CD14-positive monocyte (primary cell): ENCODE results near the gene PIK3R6. TPM values are rescaled to one million over a fixed set of nuclear protein-coding genes. Genes with fewer than 3 reads are reported as not detected.
A peak's percentile ranks its signal among the peaks of the same experiment; 100 is the strongest.

Experiments
- DNase-seq, 3 donors: peaks; one replicate each; pipeline ENCODE4 v3.0.0-alpha.2; 2011 to 2022
- H2AFZ ChIP-seq: 2 replicates; pipeline ENCODE4 v1.6.0; 2012; ENCODE audit warnings: mild to moderate bottlenecking, low read depth, low read length, inconsistent platforms; ENCODE audit not compliant: insufficient read depth, poor library complexity, severe bottlenecking
- H3K27ac ChIP-seq, 2 donors: 1 replicate in 1 of 2; 2 replicates in 1 of 2; pipeline ENCODE4 v1.5.1; 2012 to 2013; ENCODE audit warnings: low read length in 2 of 2, control low read depth in 1 of 2, inconsistent platforms in 1 of 2, low read depth in 1 of 2, mild to moderate bottlenecking in 1 of 2
- H3K27me3 ChIP-seq, 2 donors: one replicate each; pipeline versions ENCODE4 v1.6.0 to v1.6.1; 2011 to 2013; ENCODE audit warnings: low read length in 2 of 2; ENCODE audit not compliant: control insufficient read depth in 2 of 2, insufficient read depth in 2 of 2
- H3K36me3 ChIP-seq, 2 donors: replicated peaks in 1 of 2; 1 replicate in 1 of 2; 2 replicates in 1 of 2; pipeline versions ENCODE4 v1.5.1 to v1.6.1; 2012 to 2013; ENCODE audit warnings: low read length in 2 of 2, control low read depth in 1 of 2, inconsistent platforms in 1 of 2, mild to moderate bottlenecking in 1 of 2; ENCODE audit not compliant: insufficient read depth in 2 of 2, control insufficient read depth in 1 of 2
- H3K4me1 ChIP-seq, 2 donors: 1 replicate in 1 of 2; 2 replicates in 1 of 2; pipeline versions ENCODE4 v1.5.1 to v1.6.1; 2012 to 2013; ENCODE audit warnings: low read length in 2 of 2, control low read depth in 1 of 2, inconsistent platforms in 1 of 2, mild to moderate bottlenecking in 1 of 2, moderate library complexity in 1 of 2; ENCODE audit not compliant: insufficient read depth in 2 of 2, control insufficient read depth in 1 of 2
- H3K4me2 ChIP-seq: replicated peaks from 2 replicates; pipeline ENCODE3; 2012; ENCODE audit warnings: low read length, moderate library complexity, mild to moderate bottlenecking; ENCODE audit not compliant: poor library complexity, severe bottlenecking; ENCODE audit errors: extremely low read depth
- H3K4me3 ChIP-seq, 3 experiments: fragments of 200-600 bp in 1 of 3; sonication (generic) in 1 of 3; replicated peaks in 1 of 3; 1 replicate in 2 of 3; 2 replicates in 1 of 3; pipeline ENCODE4 v1.5.1; 2011 to 2013; ENCODE audit warnings: low read length in 3 of 3, mild to moderate bottlenecking in 3 of 3, control low read depth in 2 of 3, low read depth in 2 of 3, inconsistent platforms in 1 of 3, moderate library complexity in 1 of 3
- H3K79me2 ChIP-seq: 2 replicates; pipeline ENCODE4 v1.6.0; 2012; ENCODE audit warnings: mild to moderate bottlenecking, control low read depth, inconsistent platforms, low read length, moderate library complexity; ENCODE audit not compliant: insufficient read depth
- H3K9ac ChIP-seq: 2 replicates; pipeline ENCODE4 v1.6.0; 2017; ENCODE audit warnings: low read length, mild to moderate bottlenecking; ENCODE audit not compliant: insufficient read depth, poor library complexity, severe bottlenecking
- H3K9me3 ChIP-seq, 2 donors: replicated peaks in 1 of 2; 1 replicate in 1 of 2; 2 replicates in 1 of 2; pipeline versions ENCODE4 v1.5.1 to v1.6.1; 2012 to 2013; ENCODE audit warnings: low read length in 2 of 2, control low read depth in 1 of 2; ENCODE audit not compliant: control insufficient read depth in 1 of 2, insufficient read depth in 1 of 2
- H4K20me1 ChIP-seq: 2 replicates; pipeline ENCODE4 v1.6.0; 2012; ENCODE audit warnings: mild to moderate bottlenecking, low read length, control low read depth, moderate library complexity; ENCODE audit not compliant: insufficient read depth
- H3K27ac Mint-ChIP-seq, 7 donors: one replicate each; pipeline ENCODE4 v1.8.0; 2020; ENCODE audit warnings: mild to moderate bottlenecking in 7 of 7, mixed read lengths in 7 of 7, moderate library complexity in 6 of 7, inconsistent platforms in 2 of 7
- H3K27me3 Mint-ChIP-seq, 3 donors: one replicate each; pipeline ENCODE4 v1.8.0; 2021 to 2022; ENCODE audit warnings: low read depth in 3 of 3, mild to moderate bottlenecking in 3 of 3, mixed read lengths in 3 of 3, moderate library complexity in 3 of 3, inconsistent platforms in 1 of 3
- H3K36me3 Mint-ChIP-seq, 2 donors: one replicate each; pipeline ENCODE4 v1.8.0; 2020; ENCODE audit warnings: mixed read lengths in 2 of 2, inconsistent platforms in 1 of 2, mild to moderate bottlenecking in 1 of 2
- H3K4me1 Mint-ChIP-seq: one replicate; pipeline ENCODE4 v1.8.0; 2020; ENCODE audit warnings: mild to moderate bottlenecking, mixed read lengths
- H3K4me3 Mint-ChIP-seq, 2 donors: one replicate each; pipeline ENCODE4 v1.8.0; 2020; ENCODE audit warnings: mild to moderate bottlenecking in 2 of 2, mixed read lengths in 2 of 2, moderate library complexity in 1 of 2
- H3K9me3 Mint-ChIP-seq, 7 donors: one replicate each; pipeline ENCODE4 v1.8.0; 2020 to 2022; ENCODE audit warnings: mixed read lengths in 7 of 7, mild to moderate bottlenecking in 6 of 7, moderate library complexity in 6 of 7, inconsistent platforms in 2 of 7
- CTCF ChIP-seq: fragments of 200-600 bp; IDR thresholded peaks from one replicate; pipeline ENCODE4 v1.8.0; 2022; ENCODE audit warnings: antibody characterized with exemption, mild to moderate bottlenecking
- WGBS: methylation state at CpG from one replicate; pipeline ENCODE4 v1.1.5; 2013; ENCODE audit warnings: missing lambda C conversion rate; ENCODE audit not compliant: insufficient coverage; 5-methylcytosine and 5-hydroxymethylcytosine counted together
- intact Hi-C, 2 donors: fragments of 100-400 bp; cut with micrococcal nuclease; formaldehyde crosslinking; loops; one replicate each; pipeline versions ENCODE4 v1.15.0 to v1.15.1; 2023
- polyA plus RNA-seq, 3 donors: library from polyadenylated mRNA; depleted of rRNA in 1 of 3; unstranded in 2 of 3; stranded (reverse) in 1 of 3; fragments of 300-500 nt in 2 of 3; fragments of >200 nt in 1 of 3; fragmentation: Illumina TruSeq in 2 of 3; gene quantifications; 1 replicate in 2 of 3; 2 replicates in 1 of 3; pipeline ENCODE4 v1.2.3, GENCODE V29; 2012 to 2021

Gene PIK3R6
- polyA plus RNA-seq, 3 donors, result 3.6 to 23.3 (median 5.8) TPM

- no peaks in the 10 kb centered on the region for H3K9me3 ChIP-seq
- intact Hi-C loops, result loop anchor here in 1 of 2 donors (5.0 kb wide), 1 partner anchor 39 kb away; no protein-coding TSS in a partner anchor
- no peaks in the 10 kb centered on the region for H3K79me2 ChIP-seq
- peaks cover 46 to 74% of the 10 kb centered on the region in 2 donors for H3K36me3 ChIP-seq
- no peaks in the 10 kb centered on the region for H3K27me3 Mint-ChIP-seq
- no peak overlapping the region for H3K4me2 ChIP-seq
- H3K4me1 Mint-ChIP-seq, result no peaks in the 10 kb centered on the region
- 98% methylated on average over 8 of the region's 8 CpGs for WGBS
- H3K36me3 Mint-ChIP-seq, result peaks cover 76% of the 10 kb centered on the region in 2 donors
- H3K4me1 ChIP-seq, result no peaks in the 10 kb centered on the region
- no peaks in the 10 kb centered on the region for H4K20me1 ChIP-seq
- H3K9ac ChIP-seq, result no peak overlapping the region
- H2AFZ ChIP-seq, result no peak overlapping the region
- H3K27me3 ChIP-seq, result no peaks in the 10 kb centered on the region
- H3K4me3 ChIP-seq, result no peak overlapping the region
- TF ChIP-seq CTCF, result no peak
- H3K4me3 Mint-ChIP-seq, result no peak overlapping the region
- no peak for DNase-seq
- H3K9me3 Mint-ChIP-seq, result peaks cover 0 to 13% (median 7%) of the 10 kb centered on the region in 7 donors
- H3K27ac ChIP-seq, result no peak overlapping the region
- H3K27ac Mint-ChIP-seq, result peak overlapping the region in 2 of 7 donors; percentile 51 to 71
Measured at GRCh38 chr17:8818047-8818446, 49.4 kb downstream of the PIK3R6 start.

DNA sequence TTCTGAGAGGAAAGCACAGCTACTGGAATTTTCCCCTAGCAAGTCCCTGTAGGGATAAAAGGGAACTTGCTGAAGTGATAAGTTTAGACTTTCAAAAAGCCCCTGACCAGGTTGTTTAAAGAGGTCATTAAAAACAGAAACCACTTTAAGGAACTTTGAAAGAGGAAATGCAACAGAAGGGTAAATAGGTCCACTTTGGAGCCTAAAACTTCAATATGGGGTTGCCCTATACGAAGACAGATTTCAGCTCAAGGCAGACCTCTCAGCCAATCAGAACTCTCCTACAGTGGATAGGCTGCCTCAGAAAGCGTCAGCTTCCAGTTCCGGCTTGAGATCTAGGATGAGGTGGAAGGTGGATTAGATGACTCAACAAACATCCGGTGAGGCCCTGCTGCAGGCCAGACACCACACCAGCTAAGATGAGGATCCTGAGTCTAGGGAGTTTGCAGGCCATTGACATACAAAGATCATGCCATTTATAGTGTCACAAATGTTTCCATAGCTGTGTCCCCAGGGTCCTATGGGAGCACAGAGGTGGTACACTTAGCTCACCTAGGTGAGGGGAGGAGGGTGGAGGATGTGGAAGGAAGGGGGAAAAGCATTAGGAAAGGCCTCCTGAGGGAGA lies 60.4 kb downstream of the PIK3R6 start:
- Histone ChIP-seq H2AFZ (peak overlapping the region; percentile 13), H3K79me2 (no peaks in the 10 kb centered on the region), H3K4me2 (peak overlapping the region; percentile 37), H3K9me3 (peaks cover 0 to 10% of the 10 kb centered on the region in 2 donors), H3K4me1 (peaks cover 22 to 24% of the 10 kb centered on the region in 2 donors), H3K27me3 (no peaks in the 10 kb centered on the region), H3K36me3 (peaks cover 36 to 71% of the 10 kb centered on the region in 2 donors), H3K27ac (peak overlapping the region; percentile 83 to 92), H3K9ac (peak overlapping the region; percentile 30), H3K4me3 (peak overlapping the region in 1 of 3 experiments; percentile 38), H4K20me1 (no peaks in the 10 kb centered on the region)
- intact Hi-C loops, result loop anchor here in 1 of 2 donors (2.0 kb wide), 1 partner anchor 14 kb away; no protein-coding TSS in a partner anchor
- TF ChIP-seq CTCF, result no peak
- Mint-ChIP-seq H3K4me1 (peaks cover 24% of the 10 kb centered on the region), H3K36me3 (peaks cover 67 to 73% of the 10 kb centered on the region in 2 donors), H3K9me3 (peaks cover 18 to 30% (median 23%) of the 10 kb centered on the region in 7 donors), H3K27ac (peak overlapping the region; percentile 95 to 99 (median 98)), H3K4me3 (peak overlapping the region; percentile 58 to 68), H3K27me3 (peaks cover 0 to 4% (median 0%) of the 10 kb centered on the region in 3 donors)
- WGBS, result 0% methylated on average over 2 of the region's 4 CpGs
- DNase-seq, result peak; percentile 95 to 99 (median 98)
